A673 (cell line): ENCODE measurements around the gene GLYATL1.

Experiments used
- EZH2 ChIP-seq: fragments of 200-600 bp; sonication (generic); IDR thresholded peaks from 2 replicates; pipeline ENCODE4 v1.6.1; 2017; ENCODE audit warnings: borderline replicate concordance, low read depth, mild to moderate bottlenecking, mixed read lengths, antibody characterized with exemption, low read length; ENCODE audit not compliant: poor library complexity, severe bottlenecking
- TF ChIP-seq, protein P1 (sequence below): fragments of 300-800, 200-600 bp; sonication (generic); conservative IDR thresholded peaks from 2 replicates; pipeline ENCODE4 v1.5.1; 2017; ENCODE audit warnings: low read depth, mild to moderate bottlenecking, antibody characterized with exemption, low read length, moderate library complexity, mixed read lengths

DNA sequence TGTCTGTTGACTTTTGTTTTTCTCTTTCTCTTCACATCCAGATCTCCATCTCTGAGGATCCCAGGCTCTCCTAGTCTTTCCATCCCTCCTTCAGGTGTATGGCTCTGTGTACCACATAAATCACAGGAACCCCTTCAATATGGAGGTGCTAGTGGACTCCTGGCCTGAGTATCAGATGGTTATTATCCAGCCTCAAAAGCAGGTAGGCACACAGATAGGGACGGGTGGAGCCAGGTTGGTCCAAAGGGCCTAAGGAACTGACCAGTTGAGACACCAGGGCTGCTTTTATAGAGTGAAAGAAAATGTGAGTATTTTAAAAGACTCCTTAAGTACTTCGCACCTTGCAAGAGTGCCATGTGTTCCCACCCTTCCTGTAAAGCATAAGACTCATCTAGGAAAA, 39.9 kb downstream of the GLYATL1 start:
- TF ChIP-seq, protein P1, sequence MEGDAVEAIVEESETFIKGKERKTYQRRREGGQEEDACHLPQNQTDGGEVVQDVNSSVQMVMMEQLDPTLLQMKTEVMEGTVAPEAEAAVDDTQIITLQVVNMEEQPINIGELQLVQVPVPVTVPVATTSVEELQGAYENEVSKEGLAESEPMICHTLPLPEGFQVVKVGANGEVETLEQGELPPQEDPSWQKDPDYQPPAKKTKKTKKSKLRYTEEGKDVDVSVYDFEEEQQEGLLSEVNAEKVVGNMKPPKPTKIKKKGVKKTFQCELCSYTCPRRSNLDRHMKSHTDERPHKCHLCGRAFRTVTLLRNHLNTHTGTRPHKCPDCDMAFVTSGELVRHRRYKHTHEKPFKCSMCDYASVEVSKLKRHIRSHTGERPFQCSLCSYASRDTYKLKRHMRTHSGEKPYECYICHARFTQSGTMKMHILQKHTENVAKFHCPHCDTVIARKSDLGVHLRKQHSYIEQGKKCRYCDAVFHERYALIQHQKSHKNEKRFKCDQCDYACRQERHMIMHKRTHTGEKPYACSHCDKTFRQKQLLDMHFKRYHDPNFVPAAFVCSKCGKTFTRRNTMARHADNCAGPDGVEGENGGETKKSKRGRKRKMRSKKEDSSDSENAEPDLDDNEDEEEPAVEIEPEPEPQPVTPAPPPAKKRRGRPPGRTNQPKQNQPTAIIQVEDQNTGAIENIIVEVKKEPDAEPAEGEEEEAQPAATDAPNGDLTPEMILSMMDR = no peak
- TF ChIP-seq EZH2 = no peak
